T47D (cell line): Measurements from ENCODE around the gene TNNC2.
"Not testable (repeated sequence)": the region's sequence is repeated elsewhere in the genome, so short reads cannot be mapped to it uniquely, and the experiment has no call there.

Source experiments
- DNase-seq, 2 experiments: peaks; one replicate each; pipeline versions ENCODE4 v3.0.0 to v3.0.0-alpha.2; 2011 to 2012; ENCODE audit warnings: low read depth in 1 of 2, low spot score in 1 of 2
- JUND ChIP-seq: IDR thresholded peaks from 2 replicates; pipeline ENCODE4 v1.6.1; 2012; ENCODE audit warnings: low read depth
- in situ Hi-C: cut with HindIII; loops from 2 replicates; pipeline ENCODE4 v1.10.0; 2016; ENCODE audit warnings: low sequenced_read_pairs, low pct_unique_long_range_greater_than_20kb

TNNC2 gene

DNA sequence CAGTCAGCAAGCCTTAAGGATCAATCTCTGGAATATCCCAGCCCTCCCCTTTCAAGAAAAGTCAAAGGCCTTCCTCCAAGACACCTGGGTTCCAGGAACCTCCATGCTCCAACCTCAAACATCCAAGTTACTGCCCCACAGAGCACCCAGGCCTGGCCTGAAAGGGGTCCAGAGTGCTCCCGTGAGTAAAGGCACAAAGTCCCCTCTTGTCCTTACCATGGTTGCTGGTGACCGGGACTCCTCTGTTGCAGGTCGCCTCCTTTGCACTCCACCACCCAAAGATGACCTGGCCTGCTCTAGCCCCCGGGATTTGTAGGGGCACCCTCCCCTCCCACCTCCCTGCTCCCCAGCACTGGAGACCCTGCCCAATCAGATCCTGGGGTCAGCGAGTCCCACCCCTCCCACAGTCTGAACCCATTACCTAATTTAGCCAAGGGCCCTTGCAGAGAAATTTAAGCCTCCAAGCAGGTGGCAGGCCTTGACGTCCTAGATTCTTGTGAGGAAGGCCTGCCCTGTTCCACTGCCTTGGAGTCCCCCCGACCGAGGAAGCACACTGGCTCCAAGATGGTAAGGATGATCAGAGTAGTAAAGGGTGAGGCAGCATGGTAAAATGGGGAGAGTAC is at the start of gene TNNC2:
Gene TNNC2 (minus strand): TSS at position 283 of the 623 bp plus-strand sequence. CDS start 64 bp downstream, at position 219.
- no peak for TF ChIP-seq JUND
- in situ Hi-C loops: no loop called here
- no peak for DNase-seq

DNA sequence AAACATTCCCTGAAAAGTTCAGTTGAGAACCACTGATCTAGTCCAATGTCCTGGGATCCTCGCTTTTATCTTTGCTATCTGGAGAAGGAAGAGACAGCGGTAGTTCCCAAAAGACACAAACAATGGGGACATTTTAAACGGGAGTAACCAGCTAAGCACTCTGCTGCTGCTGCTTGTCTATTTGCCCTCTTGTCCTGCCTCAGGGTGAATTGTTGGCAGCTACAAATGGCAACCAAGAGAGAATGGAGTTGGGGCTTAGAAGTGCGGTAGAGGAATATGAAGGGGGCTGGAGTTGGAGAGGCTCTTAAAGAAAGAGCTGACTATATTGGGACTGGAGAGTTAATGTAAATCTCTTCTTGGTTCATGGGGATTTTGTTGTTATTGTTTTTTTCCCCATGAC is 47.5 kb upstream of the TNNC2 start:
- no peak for TF ChIP-seq JUND
- DNase-seq: peak in 1 of 2 experiments; percentile 84
- in situ Hi-C loops: no loop called here

DNA sequence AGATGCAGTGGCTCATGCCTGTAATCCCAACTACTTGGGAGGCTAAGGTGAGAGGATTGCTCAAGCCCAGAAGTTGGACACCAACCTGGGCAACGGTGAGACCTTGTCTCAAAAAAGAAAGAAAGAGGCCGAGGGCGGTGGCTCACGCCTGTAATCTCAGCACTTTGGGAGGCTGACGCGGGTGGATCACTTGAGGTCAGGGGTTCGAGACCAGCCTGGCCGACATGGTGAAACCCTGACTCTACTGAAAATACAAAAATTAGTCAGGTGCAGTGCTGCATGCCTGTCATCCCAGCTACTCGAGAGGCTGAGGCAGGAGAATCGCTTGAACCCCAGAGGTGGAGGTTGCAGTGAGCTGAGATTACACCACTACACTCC is 47.0 kb upstream of the TNNC2 start:
- DNase-seq, in situ Hi-C loops: not testable (repeated sequence)

DNA sequence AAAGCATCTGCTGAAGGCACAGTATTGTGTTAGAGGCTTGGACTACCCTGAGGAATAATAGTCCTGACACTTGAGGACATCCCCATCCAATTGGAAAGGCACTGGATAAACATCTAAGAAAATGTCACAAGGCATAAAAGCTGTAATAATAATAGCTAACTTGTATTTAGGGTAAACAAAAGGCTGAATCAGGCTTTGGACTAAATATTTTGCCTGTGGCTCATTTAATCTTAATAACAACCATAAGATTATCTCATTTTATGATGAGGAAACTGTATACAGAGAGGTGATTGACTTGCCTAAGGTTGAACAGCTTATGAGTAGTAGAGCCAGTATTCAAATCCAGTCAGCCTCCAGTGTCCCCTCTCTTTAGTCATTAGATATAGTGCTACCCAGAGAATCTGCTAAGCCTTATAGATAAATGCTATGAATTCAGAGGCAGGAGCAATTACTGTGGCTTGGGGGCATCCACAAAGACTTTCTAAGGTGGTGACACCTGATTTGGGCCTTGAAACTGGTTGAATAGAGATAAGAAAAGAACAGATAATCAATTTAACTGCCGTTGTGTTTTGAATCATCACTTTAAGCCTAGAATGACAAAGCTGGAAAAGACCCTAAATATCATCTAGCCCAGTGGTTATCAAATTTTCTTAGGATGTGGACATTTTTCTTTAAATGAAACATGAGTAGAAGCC is 46.4 kb upstream of the TNNC2 start:
- in situ Hi-C loops: no loop called here
- no peak; the same call in 1 of the 2 replicates for TF ChIP-seq JUND

DNA sequence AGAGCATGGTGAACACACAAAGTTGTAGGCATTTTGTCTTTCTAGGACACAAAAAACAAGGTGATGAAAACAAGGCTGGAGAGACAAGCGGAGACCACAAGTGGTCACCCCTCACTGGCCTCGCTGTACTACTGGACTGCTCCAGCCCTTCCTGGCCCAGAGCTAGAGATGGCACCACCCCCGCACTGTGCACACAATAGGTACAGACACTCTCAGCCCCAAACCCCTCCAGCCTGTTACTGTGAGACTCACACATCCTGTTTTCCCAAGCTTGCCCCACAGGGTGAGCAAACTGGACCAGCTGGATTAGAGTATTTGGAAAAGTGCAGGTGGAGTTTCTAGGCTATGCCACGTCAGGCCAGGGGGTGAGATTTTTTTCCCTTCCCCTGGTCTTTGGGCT is 45.5 kb upstream of the TNNC2 start:
- DNase-seq: peak; percentile 66 to 99
- no peak; the same call in 1 of the 2 replicates for TF ChIP-seq JUND
- in situ Hi-C loops: no loop called here

More for the DNA sequence above, 46.4 kb upstream of the TNNC2 start:
- peak in 1 of 2 experiments; percentile 62 for DNase-seq

DNA sequence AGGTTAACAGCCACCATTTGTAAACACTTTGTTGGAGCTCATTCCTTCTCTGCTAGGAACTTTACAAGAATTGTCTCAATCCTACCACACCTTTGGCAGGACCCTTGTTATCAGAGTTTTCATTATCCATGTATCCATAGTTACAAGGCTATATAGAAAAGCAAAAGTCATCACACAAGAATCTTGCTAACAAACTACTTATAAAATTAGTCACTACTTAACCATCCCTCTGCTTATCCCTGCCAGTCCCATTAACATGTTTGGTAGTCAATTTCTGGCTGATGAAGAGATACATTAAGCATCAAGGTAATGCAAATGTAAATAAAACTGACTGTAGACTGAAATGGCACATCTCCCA is 40.7 kb upstream of the TNNC2 start:
- in situ Hi-C loops: no loop called here
- peak; percentile 54; the same call in 1 of the 2 replicates for TF ChIP-seq JUND
- DNase-seq: no peak

DNA sequence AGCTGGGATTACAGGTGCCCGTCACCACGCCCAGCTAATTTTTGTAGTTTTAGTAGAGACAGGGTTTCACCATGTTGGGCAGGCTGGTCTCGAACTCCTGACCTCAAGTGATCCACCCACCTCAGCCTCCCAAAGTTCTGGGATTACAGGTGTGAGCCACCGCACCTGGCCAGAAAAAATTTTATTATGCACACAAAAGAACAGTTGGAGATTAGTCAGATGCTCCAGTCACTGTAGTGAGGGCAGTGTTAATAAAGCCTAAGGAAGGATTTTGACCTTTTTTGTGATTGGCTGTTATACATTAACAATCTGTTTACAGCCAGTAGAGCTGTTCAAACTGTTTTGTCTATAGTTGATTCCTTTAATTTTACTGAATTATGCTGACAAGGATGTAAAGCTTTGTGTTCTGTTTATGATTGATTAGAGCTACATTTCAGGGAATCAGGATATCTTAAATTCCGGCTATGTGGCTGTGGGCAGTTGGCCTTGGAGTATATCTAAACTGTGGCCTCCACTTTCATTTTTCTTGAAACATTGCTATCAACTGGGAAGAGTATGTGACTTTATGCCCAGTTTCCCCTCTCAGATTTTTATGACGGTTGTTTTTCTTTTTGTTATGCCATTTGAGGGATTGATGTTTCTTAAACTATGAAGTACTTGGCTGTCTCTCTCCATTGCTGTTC is 40.2 kb upstream of the TNNC2 start:
- in situ Hi-C loops: no loop called here
- no peak for DNase-seq
- no peak for TF ChIP-seq JUND

DNA sequence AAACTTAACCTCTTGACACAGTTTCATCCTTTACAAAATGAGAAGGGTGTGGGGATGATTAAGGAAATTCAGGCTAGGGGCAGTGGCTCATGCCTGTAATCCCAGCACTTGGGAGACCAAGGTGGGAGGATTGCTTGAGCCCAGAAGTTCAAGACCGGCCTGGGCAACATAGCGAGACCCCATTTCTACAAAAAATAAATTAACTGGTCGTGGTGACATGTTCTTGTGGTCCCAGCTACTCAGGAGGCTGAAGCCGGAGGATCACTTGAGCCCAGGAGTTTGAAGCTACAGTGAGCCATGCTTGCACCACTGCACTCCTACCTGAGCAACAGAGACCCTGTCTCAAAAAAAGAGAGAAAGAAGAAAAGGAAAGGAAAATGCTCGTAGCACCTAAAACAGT is 39.3 kb upstream of the TNNC2 start:
- TF ChIP-seq JUND: no peak
- no peak for DNase-seq
- in situ Hi-C loops: no loop called here

DNA sequence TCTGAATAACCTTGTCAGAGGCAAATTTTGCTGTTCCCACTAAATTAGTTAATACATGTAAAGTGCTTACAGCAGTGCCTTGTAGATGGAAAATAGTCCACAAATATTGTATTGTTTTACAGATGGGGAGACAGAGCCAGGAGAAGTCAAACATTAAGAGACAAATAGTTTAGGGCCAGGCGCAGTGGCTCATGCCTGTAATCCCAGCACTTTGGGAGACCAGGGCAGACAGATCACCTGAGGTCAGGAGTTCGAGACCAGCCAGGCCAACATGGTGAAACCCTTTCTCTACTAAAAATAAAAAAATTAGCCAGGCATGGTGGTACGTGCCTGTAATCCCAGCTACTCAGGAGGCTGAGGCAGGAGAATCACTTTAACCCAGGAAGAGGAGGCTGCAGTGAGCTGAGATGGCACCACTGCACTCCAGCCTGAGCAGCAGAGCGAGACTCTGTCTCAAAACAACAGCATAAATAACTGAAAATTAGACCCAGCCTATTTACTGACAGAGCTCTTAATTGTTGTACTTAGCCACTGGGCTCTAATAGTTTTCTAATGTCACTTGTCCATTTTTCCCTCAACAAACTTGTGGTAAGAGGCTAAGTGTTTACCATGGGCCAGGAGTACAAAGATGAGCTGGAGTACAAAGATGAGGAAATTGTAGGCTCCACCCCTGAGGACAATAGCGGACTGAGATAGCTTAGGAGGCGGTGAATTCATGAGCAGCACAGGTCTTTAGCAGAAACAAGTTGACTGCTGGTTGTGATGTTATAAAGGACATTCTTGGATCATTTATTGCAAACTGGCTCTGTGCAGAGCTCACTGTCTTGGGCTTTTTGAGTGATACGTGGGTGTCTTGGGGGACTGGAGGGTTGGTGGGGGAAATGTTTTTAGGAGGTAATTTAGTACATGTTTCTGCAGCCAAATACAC is 36.7 kb upstream of the TNNC2 start:
- in situ Hi-C loops: no loop called here
- DNase-seq: no peak
- no peak for TF ChIP-seq JUND

DNA sequence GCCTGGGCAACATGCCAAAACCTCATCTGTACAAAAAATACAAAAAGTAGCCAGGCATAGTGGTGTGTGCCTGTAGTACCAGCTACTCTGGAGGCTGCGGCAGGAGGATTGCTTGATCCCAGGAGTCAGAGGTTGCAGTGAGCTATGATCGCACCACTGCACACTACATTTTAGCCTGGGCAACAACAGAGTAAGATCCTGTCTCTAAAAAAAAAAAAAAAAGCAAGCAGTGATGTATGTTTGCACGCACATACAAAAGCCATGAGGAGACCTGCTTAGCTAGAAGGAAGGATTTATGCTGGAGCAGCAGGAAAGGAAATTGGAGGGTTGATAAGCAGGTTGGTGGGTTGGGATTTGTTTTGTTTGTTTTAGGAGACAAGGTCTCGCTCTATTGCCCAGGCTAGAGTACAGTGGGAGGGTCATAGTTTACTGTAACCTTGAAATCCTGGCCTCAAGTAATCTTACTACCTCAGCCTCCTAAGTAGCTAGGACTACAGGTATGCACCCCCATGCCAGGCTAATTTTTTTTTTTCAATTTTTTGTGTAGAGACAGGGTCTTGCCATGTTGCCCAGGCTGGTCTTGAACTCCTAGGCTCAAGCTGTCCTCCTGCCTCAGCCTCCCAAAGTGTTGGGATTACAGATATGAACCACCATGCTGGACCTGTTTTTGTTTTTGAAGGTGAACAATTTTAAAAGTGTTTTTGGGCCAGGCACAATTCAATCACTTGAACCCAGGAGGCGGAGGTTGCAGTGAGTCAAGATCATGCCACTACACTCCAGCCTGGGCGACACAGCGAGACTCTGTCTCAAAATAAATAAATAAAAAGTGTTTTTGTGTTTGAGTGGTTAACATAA is 34.3 kb upstream of the TNNC2 start:
- TF ChIP-seq JUND: no peak
- in situ Hi-C loops: no loop called here
- DNase-seq: peak in 1 of 2 experiments; percentile 31

DNA sequence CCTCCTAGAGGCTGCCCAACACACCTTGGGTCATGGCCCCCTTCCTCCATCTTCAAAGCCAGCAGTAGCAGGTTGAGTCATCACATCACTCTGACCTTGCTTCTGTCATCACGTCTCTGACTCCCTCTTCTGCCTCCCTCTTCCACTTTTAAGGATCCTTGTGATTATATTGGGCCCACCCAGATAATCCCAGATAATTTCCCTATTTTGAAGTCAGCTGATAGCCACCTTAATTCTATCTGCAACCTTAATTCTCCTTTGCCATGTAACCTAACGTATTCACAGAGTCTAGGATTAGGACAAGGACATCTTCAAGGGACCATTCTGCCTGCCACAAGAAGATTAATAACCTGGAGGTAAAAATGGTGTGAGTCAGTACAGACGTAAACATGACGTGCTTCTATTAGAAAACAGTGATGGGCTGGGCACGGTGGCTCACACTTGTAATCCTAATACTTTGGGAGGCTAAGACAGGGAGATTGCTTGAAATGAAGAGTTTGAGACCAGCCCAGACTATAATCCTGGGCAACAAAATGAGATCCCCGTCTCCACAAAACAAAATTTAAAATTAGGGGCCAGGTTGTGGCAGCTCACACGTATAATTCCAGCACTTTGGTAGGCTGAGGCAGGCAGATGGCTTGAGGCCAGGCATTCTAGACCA is 33.6 kb upstream of the TNNC2 start:
- no peak for DNase-seq
- TF ChIP-seq JUND: no peak
- in situ Hi-C loops: no loop called here

DNA sequence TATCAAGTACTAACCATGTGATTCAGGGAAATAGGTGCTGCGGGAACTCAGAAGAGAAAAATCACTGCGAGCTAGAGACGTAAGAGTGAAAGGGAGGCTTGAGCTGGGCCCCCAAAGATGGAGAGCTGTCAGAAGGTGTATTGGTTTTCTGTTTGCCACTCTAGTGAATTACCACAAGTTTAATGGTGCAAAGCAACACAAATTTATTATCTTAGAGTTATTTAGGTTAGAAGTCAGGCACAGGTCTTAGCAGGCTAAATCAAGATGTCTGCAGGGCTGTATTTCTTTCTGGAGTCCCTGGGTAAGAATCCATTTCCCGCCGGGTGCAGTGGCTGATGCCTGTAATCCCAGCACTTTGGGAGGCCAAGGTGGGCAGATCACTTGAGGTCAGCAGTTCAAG is 32.8 kb upstream of the TNNC2 start:
- no peak for DNase-seq
- in situ Hi-C loops: no loop called here
- no peak for TF ChIP-seq JUND
